HFFc6 (cell line): ENCODE measurements around the gene ARGLU1. TPM values are rescaled to one million over a fixed set of nuclear protein-coding genes. Genes with fewer than 3 reads are reported as not detected.
A peak's percentile ranks its signal among the peaks of the same experiment; 100 is the strongest.

Experiments used
- DNase-seq: peaks from one replicate; pipeline ENCODE4 v3.0.0-alpha.2; 2018
- H3K27ac Mint-ChIP-seq: 2 replicates; pipeline ENCODE4 v1.8.0; 2020; ENCODE audit warnings: mild to moderate bottlenecking, mixed read lengths
- H3K27me3 Mint-ChIP-seq: 2 replicates; pipeline ENCODE4 v1.8.0; 2021; ENCODE audit warnings: mild to moderate bottlenecking, moderate library complexity, mixed read lengths; ENCODE audit not compliant: insufficient read depth
- H3K36me3 Mint-ChIP-seq: 2 replicates; pipeline ENCODE4 v1.8.0; 2021; ENCODE audit warnings: low read depth, mixed read lengths
- H3K4me1 Mint-ChIP-seq: 2 replicates; pipeline ENCODE4 v1.8.0; 2020; ENCODE audit warnings: low read depth, mixed read lengths
- H3K4me3 Mint-ChIP-seq: 2 replicates; pipeline ENCODE4 v1.8.0; 2020; ENCODE audit warnings: mild to moderate bottlenecking, moderate library complexity, mixed read lengths
- H3K9me3 Mint-ChIP-seq: 2 replicates; pipeline ENCODE4 v1.8.0; 2020; ENCODE audit warnings: mild to moderate bottlenecking, mixed read lengths
- CTCF ChIP-seq: fragments of 200-600 bp; sonication (generic); IDR thresholded peaks from 2 replicates; pipeline ENCODE4 v1.5.0; 2021; ENCODE audit warnings: antibody characterized with exemption, mild to moderate bottlenecking
- long read RNA-seq: library from polyadenylated mRNA; unstranded; transcript quantifications from one replicate; pipeline ENCODE4 v2.0.0, GENCODE V29; 2019
- total RNA-seq, 6 experiments: library from RNA; stranded (reverse); fragmentation: NEBNext Ultra II Directional; extraction: Animal tissue kit (Norgen Biotek cat#: 25700); gene quantifications; 2 replicates in 1 of 6; 3 replicates in 5 of 6; pipeline ENCODE4 v1.2.3, GENCODE V29; 2021

The ARGLU1 gene, protein sequence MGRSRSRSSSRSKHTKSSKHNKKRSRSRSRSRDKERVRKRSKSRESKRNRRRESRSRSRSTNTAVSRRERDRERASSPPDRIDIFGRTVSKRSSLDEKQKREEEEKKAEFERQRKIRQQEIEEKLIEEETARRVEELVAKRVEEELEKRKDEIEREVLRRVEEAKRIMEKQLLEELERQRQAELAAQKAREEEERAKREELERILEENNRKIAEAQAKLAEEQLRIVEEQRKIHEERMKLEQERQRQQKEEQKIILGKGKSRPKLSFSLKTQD
- total RNA-seq, result 10 to 100 TPM; 30.3 to 39.4 (median 38.0) TPM
- long read RNA-seq, full-length matches to known transcripts, result 35 of 69 reads
- long read RNA-seq, partial matches to known transcripts, result 18 of 69 reads
- long read RNA-seq, other reads (novel, unspliced or antisense), result 16 of 69 reads

GRCh38 chr13:106567474-106568298 lies at the start of gene ARGLU1:
TSS of gene ARGLU1 (minus strand) at chr13:106568137. CDS start at chr13:106567919, 218 bp downstream.
- TF ChIP-seq CTCF, result no peak
- no peaks in the 10 kb centered on the region; the same call in 1 of the 2 replicates for H3K36me3 Mint-ChIP-seq
- peaks cover 37% of the 10 kb centered on the region for H3K4me1 Mint-ChIP-seq
- peak within 1 kb of the TSS; percentile 92 for H3K27ac Mint-ChIP-seq
- peaks cover 2% of the 10 kb centered on the region; the same call in 1 of the 2 replicates for H3K27me3 Mint-ChIP-seq
- no peaks in the 10 kb centered on the region for H3K9me3 Mint-ChIP-seq
- H3K4me3 Mint-ChIP-seq, result peak within 1 kb of the TSS; percentile 100
- DNase-seq, result peak; percentile 86

GRCh38 chr13:106617561-106617960 lies 49.6 kb upstream of the ARGLU1 start:
- Mint-ChIP-seq H3K27me3 (peaks cover 12% of the 10 kb centered on the region), H3K9me3 (no peaks in the 10 kb centered on the region), H3K27ac (no peak overlapping the region), H3K36me3 (no peaks in the 10 kb centered on the region), H3K4me1 (peaks cover 14% of the 10 kb centered on the region), H3K4me3 (no peak overlapping the region)
- DNase-seq, result peak; percentile 18
- TF ChIP-seq CTCF, result no peak

GRCh38 chr13:106616729-106617128 lies 48.8 kb upstream of the ARGLU1 start:
- Mint-ChIP-seq H3K27me3 (peaks cover 11% of the 10 kb centered on the region), H3K4me3 (no peak overlapping the region), H3K4me1 (peaks cover 14% of the 10 kb centered on the region), H3K36me3 (no peaks in the 10 kb centered on the region), H3K27ac (no peak overlapping the region), H3K9me3 (no peaks in the 10 kb centered on the region)
- DNase-seq, result no peak
- TF ChIP-seq CTCF, result no peak

GRCh38 chr13:106614874-106615273 lies 46.9 kb upstream of the ARGLU1 start:
- Mint-ChIP-seq H3K9me3 (no peaks in the 10 kb centered on the region), H3K4me3 (no peak overlapping the region), H3K27me3 (peaks cover 3% of the 10 kb centered on the region; the same call in 1 of the 2 replicates), H3K27ac (no peak overlapping the region), H3K4me1 (peaks cover 27% of the 10 kb centered on the region), H3K36me3 (no peaks in the 10 kb centered on the region)
- no peak for DNase-seq
- TF ChIP-seq CTCF, result no peak

- Mint-ChIP-seq H3K27ac (no peak overlapping the region), H3K4me3 (no peak overlapping the region), H3K36me3 (no peaks in the 10 kb centered on the region), H3K27me3 (peaks cover 5% of the 10 kb centered on the region; the same call in 1 of the 2 replicates), H3K9me3 (no peaks in the 10 kb centered on the region), H3K4me1 (peaks cover 23% of the 10 kb centered on the region)
- no peak for TF ChIP-seq CTCF
- no peak for DNase-seq
Observed at GRCh38 chr13:106612688-106613087, 44.8 kb upstream of the ARGLU1 start.
